ES-I3 (cell line): ENCODE results near the gene NOTCH4.
"Not testable (repeated sequence)": the region's sequence is repeated elsewhere in the genome, so short reads cannot be mapped to it uniquely, and the experiment has no call there.

Experiments used
- H3K36me3 ChIP-seq: 2 replicates; pipeline ENCODE4 v1.6.1; 2013; ENCODE audit warnings: mild to moderate bottlenecking, low read length, control low read depth, moderate library complexity; ENCODE audit not compliant: insufficient read depth
- H3K4me1 ChIP-seq: 2 replicates; pipeline ENCODE4 v1.6.1; 2013; ENCODE audit warnings: mild to moderate bottlenecking, control low read depth, low read length; ENCODE audit not compliant: insufficient read depth
- H3K9ac ChIP-seq: 2 replicates; pipeline ENCODE4 v1.6.1; 2013; ENCODE audit warnings: low read depth, mild to moderate bottlenecking, low read length, moderate library complexity
- H3K9me3 ChIP-seq: 2 replicates; pipeline ENCODE4 v1.6.1; 2013; ENCODE audit warnings: mild to moderate bottlenecking, low read length, moderate library complexity; ENCODE audit not compliant: control insufficient read depth, insufficient read depth

Gene NOTCH4

DNA sequence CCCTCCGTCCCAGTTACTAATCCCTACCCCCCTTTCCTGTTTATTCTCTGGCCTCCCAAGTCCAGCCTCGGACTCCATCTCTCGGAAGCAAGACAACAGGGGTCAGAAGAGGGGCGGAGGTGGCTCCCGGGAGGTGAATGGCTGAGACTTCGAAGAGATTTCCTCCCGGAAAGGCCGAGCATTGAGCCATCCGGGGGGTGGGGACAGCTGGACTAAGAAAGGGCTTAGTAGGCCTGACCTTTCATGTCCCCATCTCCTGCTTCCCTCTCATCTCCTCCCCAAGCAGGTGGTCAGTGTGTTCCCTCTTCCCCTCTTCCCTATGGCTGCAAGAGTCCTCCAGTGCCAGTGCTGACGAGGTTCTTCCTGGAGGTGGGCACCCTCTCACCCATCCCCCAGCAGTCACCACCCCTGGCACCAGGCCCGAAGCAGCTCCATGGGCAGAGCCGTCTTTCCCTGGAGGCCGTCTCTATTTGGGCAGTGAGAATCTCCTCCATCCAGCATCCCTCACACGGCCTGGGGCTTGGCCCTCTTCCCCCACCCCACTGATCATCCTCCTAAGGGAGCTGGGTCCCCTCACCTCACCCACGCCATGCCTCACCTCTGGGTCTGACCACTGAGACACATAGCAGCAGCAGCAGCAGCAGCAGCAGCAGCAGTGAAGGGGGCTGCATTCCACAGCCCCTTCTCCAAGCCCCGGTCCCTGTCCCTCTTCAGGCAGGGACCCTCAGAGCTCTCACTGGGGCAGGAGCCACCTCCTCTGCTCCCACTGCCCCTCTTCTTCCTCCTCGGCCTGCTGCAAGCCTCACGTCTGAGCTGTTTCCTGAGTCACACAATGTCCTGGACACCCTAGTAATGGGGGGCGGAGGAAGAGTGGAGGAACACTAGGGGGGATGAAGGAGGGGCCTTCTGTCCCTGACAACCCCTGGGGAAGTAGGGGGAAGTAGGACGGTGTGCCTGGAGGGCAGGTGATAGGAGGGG lies at the start of gene NOTCH4:
Gene NOTCH4 (minus strand): TSS at position 810 of the 978 bp plus-strand sequence. CDS start 139 bp downstream, at position 671.
- Histone ChIP-seq H3K9me3 (no peaks in the 10 kb centered on the region; the same call in 1 of the 2 replicates), H3K36me3 (no peaks in the 10 kb centered on the region), H3K9ac (no peak within 1 kb of the TSS), H3K4me1 (peaks cover 15% of the 10 kb centered on the region; the same call in 1 of the 2 replicates)

DNA sequence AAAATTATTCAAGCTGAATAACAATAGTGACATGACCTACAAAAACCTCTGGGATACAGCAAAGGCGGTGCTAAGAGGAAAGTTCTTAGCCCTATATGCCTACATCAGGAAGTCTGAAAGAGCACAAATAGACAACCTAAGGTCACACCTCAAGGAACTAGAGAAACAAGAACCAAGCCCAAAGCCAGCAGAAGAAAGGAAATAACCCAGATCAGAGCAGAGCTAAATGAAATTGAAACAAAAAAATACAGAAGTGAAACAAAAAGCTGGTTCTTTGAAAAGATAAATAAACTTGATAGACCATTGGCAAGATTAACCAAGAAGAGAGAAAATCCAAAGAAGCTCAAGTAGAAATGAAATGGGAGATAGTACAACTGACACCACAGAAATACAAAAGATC lies 47.6 kb upstream of the NOTCH4 start:
- Histone ChIP-seq H3K9ac (no peak overlapping the region), H3K36me3 (no peaks in the 10 kb centered on the region), H3K9me3 (no peaks in the 10 kb centered on the region), H3K4me1 (no peaks in the 10 kb centered on the region)

DNA sequence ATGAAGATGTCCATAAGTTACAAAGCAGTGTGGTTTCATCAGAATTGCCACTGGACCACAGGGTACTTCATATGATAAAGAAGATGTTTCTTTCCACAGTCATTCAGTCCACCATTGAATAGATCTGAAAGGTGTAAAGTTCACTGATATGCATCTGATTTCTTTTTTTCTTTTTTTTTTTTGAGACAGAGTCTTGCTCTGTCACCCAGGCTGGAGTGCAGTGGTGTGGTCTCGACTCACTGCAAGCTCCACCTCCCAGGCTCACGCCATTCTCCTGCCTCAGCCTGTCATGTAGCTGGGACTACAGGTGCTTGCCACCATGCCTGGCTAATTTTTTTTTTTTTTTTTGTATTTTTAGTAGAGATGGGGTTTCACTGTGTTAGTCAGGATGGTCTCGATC lies 44.6 kb upstream of the NOTCH4 start:
- H3K4me1 ChIP-seq, H3K9me3 ChIP-seq, H3K36me3 ChIP-seq, H3K9ac ChIP-seq: not testable (repeated sequence)

DNA sequence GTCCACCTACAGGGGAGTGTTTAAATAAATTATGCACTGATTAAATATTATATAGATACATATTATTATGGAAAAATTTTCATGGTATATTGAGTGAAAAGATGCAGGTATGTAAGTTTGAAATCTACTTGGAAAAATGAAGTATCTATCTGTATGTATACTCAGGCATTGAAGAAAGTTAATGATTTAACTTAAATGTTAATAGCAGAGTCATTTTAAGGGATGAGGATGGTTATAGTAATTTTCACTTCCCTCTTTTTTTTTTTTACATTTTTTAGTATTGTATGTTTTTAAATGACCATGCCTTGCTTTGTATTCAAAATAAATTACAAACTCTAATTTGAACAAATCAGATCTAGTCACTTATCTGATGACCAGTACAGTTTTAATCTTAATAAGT lies 43.2 kb upstream of the NOTCH4 start:
- H3K4me1 ChIP-seq: no peaks in the 10 kb centered on the region
- H3K36me3 ChIP-seq: no peaks in the 10 kb centered on the region
- no peak overlapping the region for H3K9ac ChIP-seq
- no peaks in the 10 kb centered on the region; the same call in 1 of the 2 replicates for H3K9me3 ChIP-seq

DNA sequence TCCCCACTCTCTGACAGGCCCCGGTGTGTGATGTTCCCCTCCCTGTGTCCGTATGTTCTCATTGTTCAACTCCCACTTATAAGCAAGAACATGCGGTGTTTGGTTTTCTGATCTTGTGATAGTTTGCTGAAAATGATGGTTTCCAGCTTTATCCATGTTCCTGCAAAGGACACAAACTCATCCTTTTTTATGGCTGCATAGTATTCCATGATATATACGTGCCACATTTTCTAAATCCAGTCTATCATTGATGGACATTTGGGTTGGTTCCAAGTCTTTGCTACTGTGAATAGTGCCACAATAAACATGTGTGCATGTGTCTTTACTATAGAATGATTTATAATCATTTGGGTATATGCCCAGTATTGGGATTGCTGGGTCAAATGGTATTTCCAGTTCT lies 33.4 kb upstream of the NOTCH4 start:
- H3K4me1 ChIP-seq, H3K9ac ChIP-seq, H3K9me3 ChIP-seq, H3K36me3 ChIP-seq: not testable (repeated sequence)

DNA sequence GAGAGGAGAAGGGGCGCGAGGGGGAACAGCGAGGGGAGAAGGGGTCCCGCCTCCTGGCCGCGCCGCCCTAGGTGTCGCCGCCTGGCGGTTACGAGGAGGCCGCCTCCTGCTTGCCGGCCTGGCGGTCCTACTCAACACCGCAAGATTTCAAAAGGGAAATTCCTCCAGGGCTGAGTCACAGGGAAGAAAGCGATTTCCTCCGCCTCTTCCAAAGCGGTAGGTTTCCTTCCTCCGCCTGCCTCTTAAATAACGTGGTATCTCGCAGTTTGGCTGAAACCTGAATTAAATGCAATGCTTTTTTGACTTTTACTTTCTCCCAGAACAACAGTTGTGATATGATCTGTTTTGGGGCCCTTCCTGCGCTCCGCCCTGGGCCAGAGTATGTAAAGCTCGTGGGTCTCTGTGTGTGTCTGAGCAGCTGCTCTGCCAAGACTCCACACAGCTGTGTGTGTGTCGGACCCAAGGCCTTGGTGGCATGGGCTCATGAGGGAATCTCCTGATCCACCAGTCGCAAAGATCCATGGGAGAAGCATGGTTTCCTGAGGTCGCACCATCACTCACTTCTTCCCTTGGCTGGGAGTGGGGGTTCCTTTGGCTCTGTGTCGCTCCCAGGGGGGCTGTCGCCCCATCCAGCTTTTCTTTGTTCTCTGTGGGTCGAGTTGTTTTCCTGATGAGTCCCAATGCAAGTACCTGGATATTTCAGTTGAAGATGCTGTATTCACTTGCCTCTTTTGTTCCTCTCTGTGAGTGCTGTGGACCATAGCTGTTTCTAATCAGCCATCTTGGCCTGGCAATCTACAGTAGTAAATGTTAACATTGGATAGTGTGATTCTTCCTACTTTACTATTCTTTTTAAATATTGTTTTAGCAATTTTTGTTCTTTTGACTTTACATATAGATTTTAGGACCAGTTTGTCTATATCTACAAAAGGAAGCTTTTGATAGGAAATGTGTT lies 31.6 kb upstream of the NOTCH4 start:
- H3K9ac ChIP-seq: peak overlapping the region; percentile 56
- no peaks in the 10 kb centered on the region for H3K36me3 ChIP-seq
- peaks cover 7% of the 10 kb centered on the region; the same call in 1 of the 2 replicates for H3K4me1 ChIP-seq
- H3K9me3 ChIP-seq: no peaks in the 10 kb centered on the region

DNA sequence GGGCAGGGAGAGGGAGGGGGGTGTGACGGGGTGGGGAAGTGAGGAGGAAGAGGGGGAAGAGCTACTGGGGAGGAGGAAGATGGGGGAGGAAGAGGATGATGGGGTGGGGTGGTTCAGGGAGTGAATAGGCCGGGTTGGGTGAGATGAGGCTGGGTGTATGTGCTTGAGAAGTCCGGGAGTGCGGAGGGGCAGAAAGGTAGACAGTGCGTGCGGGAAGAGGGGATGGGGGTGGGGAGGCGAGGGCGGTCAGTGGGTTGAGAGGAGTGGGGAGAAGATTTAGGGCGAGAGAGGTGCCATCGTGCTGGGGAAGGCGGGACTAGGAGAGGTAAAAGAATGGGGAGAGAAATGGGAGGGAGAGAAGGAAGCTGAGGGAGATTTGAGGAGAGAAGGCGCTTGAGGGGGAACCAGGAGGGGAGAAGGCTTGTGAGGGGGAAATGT lies 30.9 kb upstream of the NOTCH4 start:
- peak overlapping the region; percentile 56 for H3K9ac ChIP-seq
- no peaks in the 10 kb centered on the region for H3K36me3 ChIP-seq
- peaks cover 7% of the 10 kb centered on the region; the same call in 1 of the 2 replicates for H3K4me1 ChIP-seq

DNA sequence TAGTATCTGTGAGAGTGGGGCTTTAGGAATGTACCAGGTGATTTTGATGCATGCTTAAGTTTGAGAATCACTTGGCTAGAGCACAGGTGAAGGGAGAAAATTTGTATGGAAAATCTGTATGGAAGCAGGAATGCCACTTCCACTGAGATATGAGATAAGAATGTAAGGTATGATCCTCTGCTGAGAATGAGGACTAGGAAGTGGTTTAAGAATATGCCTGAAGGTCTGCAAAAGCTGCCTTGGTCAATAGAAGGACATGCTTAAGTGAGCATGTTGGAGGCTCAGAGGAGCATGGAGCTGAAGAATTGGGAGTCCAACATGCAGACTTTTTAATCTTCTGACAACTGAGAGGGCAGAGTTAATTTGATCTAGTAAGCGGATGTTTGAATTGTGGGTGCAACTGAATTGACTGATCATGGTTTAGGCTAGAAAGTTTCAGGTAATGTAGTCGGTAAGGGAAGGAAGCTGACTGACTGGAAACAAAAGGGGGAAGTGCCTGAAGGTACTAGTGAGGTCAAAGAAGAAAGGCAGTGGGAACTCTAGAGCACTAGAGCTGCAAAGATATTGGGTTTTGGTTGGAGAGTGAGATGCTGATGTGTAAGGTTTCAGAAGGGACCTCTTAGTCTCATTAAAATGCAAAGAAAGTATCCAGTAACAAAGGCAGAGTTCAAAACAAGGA lies 28.6 kb upstream of the NOTCH4 start:
- H3K9me3 ChIP-seq: peaks cover 5% of the 10 kb centered on the region
- no peaks in the 10 kb centered on the region for H3K36me3 ChIP-seq
- no peak overlapping the region for H3K9ac ChIP-seq
- peaks cover 7% of the 10 kb centered on the region; the same call in 1 of the 2 replicates for H3K4me1 ChIP-seq

More for the DNA sequence above, 30.9 kb upstream of the NOTCH4 start:
- no peaks in the 10 kb centered on the region for H3K9me3 ChIP-seq

DNA sequence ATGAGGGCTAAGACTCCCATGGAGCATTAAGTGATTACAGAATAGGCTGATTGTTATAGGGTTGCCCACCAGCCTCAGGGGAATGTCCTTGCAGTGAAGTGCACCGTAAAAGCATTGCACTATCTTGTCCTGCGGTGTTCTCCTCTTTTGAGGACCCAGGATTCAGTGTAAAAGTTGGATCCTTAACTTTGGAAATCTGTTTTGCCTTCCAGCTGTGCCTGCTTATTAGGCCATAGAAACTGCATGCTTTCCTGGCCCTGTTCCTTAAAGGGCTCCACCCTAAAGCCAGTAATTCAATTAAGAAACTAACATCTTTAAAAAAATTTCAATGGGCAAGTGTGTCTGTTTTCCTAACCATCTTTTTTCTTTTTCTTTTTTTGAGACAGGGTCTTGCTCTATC lies 25.4 kb upstream of the NOTCH4 start:
- H3K9me3 ChIP-seq: peaks cover 5% of the 10 kb centered on the region
- H3K9ac ChIP-seq: no peak overlapping the region
- no peaks in the 10 kb centered on the region for H3K36me3 ChIP-seq
- 0 out of 2 replicates have a peak, but pooled peaks cover 7% of the 10 kb centered on the region for H3K4me1 ChIP-seq

DNA sequence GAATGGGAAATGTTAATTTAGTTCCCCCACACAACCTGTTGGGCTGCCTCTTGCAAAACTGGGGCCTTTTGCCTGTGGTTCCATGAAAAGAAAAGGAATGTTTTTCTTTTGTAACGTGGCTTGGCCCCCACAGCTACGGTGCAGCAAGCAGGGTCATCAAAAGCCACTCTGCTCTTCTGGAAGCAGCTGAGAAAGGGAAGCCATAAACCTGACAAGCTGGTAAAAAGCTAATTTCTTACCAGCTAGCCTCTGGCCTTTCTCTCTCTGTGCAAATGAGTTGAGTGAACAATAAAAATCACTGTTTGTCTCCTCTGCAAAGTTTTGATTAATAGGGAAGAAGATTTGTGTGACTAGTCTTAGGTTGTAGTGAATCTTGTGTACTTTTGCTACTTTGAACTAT lies 23.5 kb upstream of the NOTCH4 start:
- H3K4me1 ChIP-seq: no peaks in the 10 kb centered on the region
- H3K36me3 ChIP-seq: no peaks in the 10 kb centered on the region
- peaks cover 5% of the 10 kb centered on the region for H3K9me3 ChIP-seq
- no peak overlapping the region for H3K9ac ChIP-seq

DNA sequence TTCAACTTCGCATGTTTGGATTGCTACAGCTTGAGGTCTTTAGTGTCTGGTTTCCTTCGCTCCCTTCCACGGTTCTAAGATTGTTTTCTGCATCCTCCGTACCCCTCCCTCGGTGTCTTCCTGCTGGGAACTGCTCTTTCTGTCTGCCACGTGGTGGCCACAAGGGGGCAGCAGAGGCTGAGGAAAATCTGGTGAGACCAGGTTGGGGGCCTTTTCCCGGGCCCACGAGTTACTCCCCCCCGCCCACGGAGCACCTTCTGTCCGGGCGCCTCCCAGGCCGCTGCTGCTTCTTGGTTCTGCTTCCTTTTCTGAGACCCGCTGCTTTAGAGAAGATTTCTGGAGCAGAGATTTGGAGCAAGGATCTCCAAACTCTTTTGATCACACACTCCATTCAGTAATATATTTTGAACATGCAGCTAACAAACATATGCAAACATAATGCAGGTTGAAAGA lies 21.1 kb upstream of the NOTCH4 start:
- Histone ChIP-seq H3K4me1 (no peaks in the 10 kb centered on the region), H3K9ac (peak overlapping the region; percentile 16; the same call in 1 of the 2 replicates), H3K36me3 (no peaks in the 10 kb centered on the region), H3K9me3 (peaks cover 5% of the 10 kb centered on the region)

DNA sequence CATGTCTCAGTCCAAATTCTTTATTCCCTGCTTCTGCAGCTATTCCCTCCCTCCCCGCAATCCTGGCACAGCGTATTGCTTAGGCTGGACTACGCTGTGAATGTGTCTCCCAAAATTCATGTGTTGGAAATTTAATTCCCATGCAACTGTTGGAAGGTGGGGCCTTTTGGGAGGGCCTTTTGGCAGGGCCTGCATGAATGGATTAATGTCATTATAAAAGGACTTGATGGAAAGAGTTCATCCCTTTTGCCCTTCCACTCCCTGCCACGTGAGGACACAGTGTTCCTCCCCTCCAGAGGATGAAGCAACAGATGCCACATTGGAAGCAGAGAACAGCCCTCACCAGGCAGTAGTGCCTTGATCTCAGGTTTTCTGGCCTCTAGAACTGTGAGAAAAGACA lies 20.4 kb upstream of the NOTCH4 start:
- Histone ChIP-seq H3K36me3 (no peaks in the 10 kb centered on the region), H3K9ac (no peak overlapping the region)

DNA sequence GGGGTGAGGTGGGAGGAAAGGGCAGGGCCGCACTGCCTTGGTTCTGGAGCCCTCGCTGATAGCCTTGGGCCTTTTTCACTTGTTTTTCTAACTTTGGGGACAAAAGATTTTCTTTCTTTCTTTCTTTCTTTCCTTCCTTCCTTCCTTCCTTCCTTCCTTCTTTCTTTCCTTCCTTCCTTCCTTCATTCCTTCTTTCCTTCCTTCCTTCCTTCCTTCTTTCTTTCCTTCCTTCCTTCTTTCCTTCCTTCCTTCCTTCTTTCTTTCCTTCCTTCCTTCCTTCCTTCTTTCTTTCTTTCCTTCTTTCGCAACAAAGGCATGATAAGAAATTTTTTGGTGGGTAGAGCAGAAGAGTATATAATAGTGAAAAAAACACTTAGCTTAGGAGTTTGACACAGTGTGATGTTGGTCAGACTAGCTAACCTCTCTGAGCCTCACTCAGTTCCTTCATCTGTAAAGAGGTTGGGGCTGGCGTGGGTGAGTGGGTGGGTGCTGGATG lies 18.5 kb upstream of the NOTCH4 start:
- H3K9me3 ChIP-seq, H3K9ac ChIP-seq, H3K36me3 ChIP-seq, H3K4me1 ChIP-seq: not testable (repeated sequence)

More for the DNA sequence above, 20.4 kb upstream of the NOTCH4 start:
- Histone ChIP-seq H3K9me3 (peaks cover 4% of the 10 kb centered on the region), H3K4me1 (no peaks in the 10 kb centered on the region)
